Embryonic facial prominence (tissue), 1 donor: Measurements from ENCODE around the gene GBF1.
"Not testable (repeated sequence)": the region's sequence is repeated elsewhere in the genome, so short reads cannot be mapped to it uniquely, and the experiment has no call there.

Experiments
- DNase-seq: peaks from one replicate; pipeline ENCODE4 v3.0.0-alpha.2; 2016; ENCODE audit errors: extremely low spot score

GBF1 gene, protein sequence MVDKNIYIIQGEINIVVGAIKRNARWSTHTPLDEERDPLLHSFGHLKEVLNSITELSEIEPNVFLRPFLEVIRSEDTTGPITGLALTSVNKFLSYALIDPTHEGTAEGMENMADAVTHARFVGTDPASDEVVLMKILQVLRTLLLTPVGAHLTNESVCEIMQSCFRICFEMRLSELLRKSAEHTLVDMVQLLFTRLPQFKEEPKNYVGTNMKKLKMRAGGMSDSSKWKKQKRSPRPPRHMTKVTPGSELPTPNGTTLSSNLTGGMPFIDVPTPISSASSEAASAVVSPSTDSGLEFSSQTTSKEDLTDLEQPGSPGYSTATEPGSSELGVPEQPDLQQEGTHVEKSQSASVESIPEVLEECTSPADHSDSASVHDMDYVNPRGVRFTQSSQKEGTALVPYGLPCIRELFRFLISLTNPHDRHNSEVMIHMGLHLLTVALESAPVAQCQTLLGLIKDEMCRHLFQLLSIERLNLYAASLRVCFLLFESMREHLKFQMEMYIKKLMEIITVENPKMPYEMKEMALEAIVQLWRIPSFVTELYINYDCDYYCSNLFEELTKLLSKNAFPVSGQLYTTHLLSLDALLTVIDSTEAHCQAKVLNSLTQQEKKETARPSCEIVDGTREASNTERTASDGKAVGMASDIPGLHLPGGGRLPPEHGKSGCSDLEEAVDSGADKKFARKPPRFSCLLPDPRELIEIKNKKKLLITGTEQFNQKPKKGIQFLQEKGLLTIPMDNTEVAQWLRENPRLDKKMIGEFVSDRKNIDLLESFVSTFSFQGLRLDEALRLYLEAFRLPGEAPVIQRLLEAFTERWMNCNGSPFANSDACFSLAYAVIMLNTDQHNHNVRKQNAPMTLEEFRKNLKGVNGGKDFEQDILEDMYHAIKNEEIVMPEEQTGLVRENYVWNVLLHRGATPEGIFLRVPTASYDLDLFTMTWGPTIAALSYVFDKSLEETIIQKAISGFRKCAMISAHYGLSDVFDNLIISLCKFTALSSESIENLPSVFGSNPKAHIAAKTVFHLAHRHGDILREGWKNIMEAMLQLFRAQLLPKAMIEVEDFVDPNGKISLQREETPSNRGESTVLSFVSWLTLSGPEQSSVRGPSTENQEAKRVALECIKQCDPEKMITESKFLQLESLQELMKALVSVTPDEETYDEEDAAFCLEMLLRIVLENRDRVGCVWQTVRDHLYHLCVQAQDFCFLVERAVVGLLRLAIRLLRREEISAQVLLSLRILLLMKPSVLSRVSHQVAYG (N-terminal part only)

DNA sequence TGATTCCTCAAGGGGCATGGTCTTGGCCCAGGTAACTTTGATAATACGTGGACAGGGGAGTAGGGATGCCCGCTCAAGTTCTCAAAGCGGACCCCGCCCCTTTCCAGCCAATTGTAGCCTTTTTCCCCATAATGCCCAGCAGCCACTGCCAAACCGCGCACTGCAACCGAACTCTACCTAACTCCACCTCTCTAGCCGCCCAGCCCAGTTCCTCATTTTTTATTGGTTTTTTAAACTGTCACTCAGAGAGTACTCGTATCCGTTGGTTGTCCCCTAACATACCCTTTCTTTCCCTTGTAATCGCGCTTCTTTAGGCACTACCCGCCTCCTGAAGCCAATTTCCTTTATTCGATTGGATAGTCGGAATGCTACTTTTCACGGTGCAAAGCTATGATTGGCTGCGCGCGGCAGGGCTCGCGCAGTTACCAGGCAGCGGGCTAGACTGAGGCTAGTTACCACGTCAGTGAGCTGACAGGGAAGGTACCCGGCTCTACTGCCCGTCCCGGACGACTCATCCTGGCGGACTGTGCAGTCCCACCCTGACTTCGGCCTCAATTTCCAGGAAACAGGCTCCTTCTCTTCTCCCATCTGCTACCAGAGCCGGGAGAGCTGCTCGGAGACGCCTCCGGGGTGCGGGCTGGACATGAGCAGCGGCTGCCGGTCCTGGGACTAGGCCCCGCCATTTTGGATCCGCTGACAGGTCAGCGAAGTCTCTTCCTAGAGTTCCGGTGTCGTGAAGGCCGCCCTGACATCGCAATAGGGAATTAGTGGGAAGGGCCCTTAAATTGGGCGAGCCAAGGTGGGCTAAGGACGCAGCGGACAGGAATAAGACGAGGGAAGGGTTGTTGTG lies at the start of gene GBF1:
Gene GBF1, plus strand, starts transcription at position 451 of the 850 bp plus-strand sequence. CDS start 13,407 bp downstream, outside the sequence.
- peak; percentile 99 for DNase-seq

GRCh38 chr10:102196893-102197292 lies 48.4 kb upstream of the GBF1 start:
- DNase-seq = no peak

DNA sequence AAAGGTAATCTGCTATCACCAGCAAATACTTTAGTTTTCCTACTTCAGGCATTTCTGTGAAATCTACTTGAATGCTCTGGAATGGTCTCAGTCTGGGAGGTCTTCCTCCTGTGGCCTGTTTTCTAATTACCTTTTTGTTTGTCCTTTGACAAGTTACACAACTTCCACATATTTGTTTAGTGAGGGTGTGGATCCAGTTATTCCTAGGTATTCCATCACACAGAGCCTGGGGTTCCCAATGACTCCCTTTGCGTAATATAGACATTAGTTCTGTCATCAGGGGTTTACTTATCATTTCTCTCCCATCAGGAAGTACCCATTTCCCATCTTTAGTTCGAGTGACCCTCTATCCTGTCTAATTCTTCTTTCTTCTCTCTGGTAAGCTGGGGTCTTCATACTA lies 47.3 kb upstream of the GBF1 start:
- no peak for DNase-seq

DNA sequence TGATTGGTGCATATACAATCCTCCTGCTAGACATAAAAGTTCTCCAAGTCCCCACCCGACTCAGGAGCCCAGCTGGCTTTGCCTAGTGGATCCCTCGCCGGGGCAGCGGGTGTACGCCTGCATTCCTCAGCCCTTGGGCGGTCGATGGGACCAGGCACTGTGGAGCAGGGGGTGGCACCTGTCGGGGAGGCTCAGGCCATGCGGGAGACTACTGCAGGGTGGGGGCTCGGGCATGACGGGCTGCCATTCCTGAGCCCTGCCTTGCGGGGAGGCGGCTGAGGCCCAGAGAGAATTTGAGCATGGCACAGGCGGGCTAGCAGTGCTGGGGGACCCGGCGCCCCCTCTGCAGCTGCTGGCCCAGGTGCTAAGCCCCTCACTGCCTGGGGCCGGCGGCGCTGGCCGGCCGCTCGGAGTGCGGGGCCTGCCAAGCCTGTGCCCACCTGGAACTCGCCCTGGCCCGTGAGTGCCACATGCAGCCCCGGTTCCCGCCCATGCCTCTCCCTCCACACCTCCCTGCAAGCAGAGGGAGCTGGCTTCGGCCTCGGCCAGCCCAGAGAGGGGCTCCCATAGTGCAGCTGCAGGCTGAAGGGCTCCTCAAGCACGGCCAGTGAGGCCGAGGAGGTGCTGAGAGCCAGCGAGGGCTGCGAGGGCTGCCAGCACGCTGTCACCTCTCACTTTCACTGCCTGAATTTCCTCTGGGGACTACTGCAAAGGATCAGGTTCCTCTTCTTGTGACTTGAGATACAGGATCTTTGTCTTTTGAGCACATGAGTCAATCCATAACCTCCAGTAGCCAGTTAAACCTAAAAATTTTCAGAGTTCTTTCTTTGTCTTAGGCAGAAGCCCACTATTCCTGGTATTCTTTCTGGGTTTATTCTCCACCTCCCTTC lies 44.3 kb upstream of the GBF1 start:
- no peak for DNase-seq

- no peak for DNase-seq
These were observed 42.9 kb upstream of the GBF1 start for GRCh38 chr10:102202386-102202785.

GRCh38 chr10:102208311-102209035 lies 36.9 kb upstream of the GBF1 start:
- no peak for DNase-seq

- DNase-seq = no peak
These were observed 33.6 kb upstream of the GBF1 start for GRCh38 chr10:102211615-102212299.

GRCh38 chr10:102213599-102213998 lies 31.7 kb upstream of the GBF1 start:
- DNase-seq = not testable (repeated sequence)

GRCh38 chr10:102219370-102219769 lies 26.0 kb upstream of the GBF1 start:
- DNase-seq = no peak

DNA sequence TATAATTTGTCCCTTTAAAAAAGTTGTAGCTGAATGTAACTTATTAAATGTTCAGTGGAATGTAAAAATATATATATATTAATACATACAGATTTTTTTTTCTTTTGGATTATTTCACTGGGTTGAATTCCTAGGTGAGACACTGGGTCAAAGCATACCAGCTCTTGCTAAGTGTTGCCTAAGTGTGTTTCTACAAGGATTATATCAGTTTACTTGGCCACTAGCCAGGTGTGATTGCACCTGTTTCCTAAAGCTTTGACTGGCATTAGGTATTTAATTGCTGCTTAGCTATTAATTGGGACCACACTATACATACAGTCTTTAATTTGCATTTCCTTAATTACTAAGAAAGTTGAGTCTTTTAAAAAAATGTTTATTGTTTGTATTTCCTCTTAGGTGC lies 24.7 kb upstream of the GBF1 start:
- no peak for DNase-seq

- DNase-seq = no peak
These were observed 22.5 kb upstream of the GBF1 start for GRCh38 chr10:102222797-102223196.

GRCh38 chr10:102225646-102226541 lies 19.4 kb upstream of the GBF1 start, which contains the start of gene ELOVL3:
TSS of gene ELOVL3 (plus strand) at chr10:102226299. CDS start at chr10:102226549, 250 bp downstream.
- peak; percentile 87 for DNase-seq

DNA sequence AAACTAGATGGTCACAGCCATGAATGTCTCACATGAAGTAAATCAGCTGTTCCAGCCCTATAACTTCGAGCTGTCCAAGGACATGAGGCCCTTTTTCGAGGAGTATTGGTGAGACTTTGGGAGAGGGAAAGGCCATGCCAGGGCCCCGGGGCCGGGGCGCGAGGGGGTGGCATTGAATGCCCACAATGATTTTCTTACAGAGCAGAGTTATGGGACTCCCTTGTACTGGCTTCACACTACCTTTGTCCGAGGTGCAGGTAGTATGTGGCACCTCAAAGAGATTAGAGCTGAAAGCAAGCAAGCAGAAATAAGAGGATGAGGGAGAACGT lies 18.8 kb upstream of the GBF1 start:
- no peak for DNase-seq

DNA sequence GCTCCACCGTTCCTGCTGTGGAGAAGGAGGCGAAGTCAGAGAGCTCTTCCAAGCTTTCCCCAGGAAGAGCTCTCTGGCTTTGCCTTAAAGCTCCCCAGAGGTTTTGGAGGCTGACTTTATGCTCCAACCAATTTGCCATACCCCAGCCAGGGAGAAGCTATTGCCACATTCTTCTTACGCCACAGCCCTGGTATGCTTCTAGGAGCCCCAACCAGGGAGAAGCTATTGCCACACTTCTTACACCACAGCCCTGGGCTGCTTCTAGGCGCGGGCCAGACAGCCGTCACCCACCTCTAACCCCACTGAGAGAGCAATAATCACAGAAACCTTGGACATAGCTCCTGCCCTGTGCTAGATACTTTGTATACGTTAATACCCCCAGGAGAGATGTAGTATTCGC lies 18.3 kb upstream of the GBF1 start:
- no peak for DNase-seq

DNA sequence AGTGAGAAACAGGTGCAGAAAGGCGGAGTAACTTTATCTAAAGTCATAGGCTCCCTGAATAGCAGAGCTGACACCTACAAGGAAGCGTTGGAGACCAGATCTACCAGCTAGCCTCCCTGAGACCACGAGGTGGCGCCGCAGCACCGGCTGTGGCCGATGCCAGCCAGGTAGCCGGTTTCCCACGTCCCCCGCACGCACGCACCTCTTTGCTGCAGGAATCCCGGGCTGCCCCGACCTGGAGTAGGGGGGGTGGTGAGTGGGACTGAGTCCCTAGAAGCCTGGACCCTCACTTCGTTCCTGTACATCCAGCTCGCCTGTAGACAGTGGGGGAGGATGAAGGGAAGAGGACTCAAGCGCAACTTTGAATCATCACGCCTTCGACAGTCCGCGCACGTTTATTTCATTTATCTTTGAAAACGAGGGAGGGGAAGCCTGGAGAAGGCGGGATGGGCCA lies 15.5 kb upstream of the GBF1 start:
- DNase-seq = no peak

DNA sequence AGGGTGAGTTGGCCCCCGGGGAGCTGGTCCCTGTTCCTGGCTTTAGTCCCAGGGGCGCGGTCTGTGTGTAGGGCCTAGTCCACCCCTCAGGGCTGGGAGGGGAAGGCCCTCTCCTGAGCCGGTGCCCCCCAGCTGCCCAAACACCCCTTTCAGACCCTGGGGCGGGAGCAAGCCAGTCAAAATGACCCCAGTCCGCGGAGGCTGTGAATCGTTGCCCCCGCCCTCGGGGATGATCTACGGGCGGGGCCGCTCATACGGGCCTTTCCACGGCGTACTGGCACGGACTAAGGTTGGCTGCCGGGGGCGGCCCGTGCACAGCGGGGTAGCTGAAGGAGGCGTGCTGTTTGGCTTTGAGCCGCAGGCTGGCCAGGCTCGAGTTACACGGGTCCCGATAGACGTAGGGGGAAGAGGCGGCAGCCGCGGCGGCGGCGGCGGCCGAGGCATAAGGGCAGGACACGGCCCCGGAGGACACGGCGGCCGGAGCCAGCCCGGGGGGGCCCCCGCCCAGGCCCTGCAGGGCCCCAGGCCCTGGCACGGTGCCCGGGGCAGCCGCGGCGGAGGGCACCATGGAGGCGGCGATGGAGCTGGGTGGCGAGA lies 15.0 kb upstream of the GBF1 start:
- DNase-seq = no peak

DNA sequence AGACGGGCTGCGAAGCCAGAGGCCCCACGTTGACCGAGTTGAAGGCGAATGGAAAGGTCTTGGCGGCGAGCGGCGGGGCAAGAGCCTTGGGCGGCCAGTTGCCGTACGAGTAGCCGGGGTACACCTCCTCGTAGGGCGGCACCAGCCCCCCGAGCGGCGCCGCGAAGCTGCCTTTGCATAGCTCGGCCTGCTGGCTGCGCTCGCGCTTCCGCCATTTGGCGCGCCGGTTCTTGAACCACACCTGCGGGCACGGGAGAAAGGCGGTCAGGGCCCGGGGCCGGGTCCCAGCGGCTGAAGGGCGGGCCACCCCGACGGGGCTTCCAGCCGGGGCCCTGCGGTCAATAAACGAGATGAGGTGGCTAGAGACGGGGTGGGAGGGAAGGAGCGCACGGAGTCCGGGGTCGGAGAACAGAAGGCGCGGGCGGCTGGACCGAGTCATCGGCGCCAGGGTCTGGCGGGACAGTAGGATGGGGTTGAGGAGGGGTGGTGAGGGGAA lies 14.4 kb upstream of the GBF1 start:
- no peak for DNase-seq
